Retinal pigment epithelial cell (primary cell): Measurements from ENCODE around the gene CSPG4.

Source experiments
- DNase-seq: peaks from one replicate; pipeline ENCODE4 v3.0.0-alpha.2; 2010; ENCODE audit warnings: low read depth
- H3K4me3 ChIP-seq: 2 replicates; pipeline ENCODE4 v1.5.1; 2011; ENCODE audit warnings: mild to moderate bottlenecking, low read length, control low read depth, moderate library complexity
- CTCF ChIP-seq: conservative IDR thresholded peaks from 2 replicates; pipeline ENCODE4 v1.5.1; 2011; ENCODE audit warnings: low read depth, low read length, control low read depth, inconsistent platforms

Gene CSPG4

GRCh38 chr15:75647370-75648155 is 65.1 kb downstream of the CSPG4 start, which contains the start of gene SNX33:
Gene SNX33, plus strand, starts transcription at chr15:75647912. Its CDS starts 1,191 bp downstream, at chr15:75649103.
- H3K4me3 ChIP-seq: peak within 1 kb of the TSS; percentile 89
- no peak for DNase-seq
- peak; percentile 61 for TF ChIP-seq CTCF

GRCh38 chr15:75646944-75647364 is 65.7 kb downstream of the CSPG4 start:
- H3K4me3 ChIP-seq: peak overlapping the region; percentile 89
- no peak for TF ChIP-seq CTCF
- DNase-seq: no peak

- no peak for TF ChIP-seq CTCF
- no peak for DNase-seq
- peak overlapping the region; percentile 89 for H3K4me3 ChIP-seq
These were observed 66.3 kb downstream of the CSPG4 start for GRCh38 chr15:75646112-75646943.

- no peak for TF ChIP-seq CTCF
These were observed 68.3 kb downstream of the CSPG4 start for GRCh38 chr15:75644376-75644775.

GRCh38 chr15:75641603-75642002 is 71.0 kb downstream of the CSPG4 start:
- no peak for TF ChIP-seq CTCF
- H3K4me3 ChIP-seq: no peak overlapping the region
- DNase-seq: no peak

More at GRCh38 chr15:75644376-75644775, 68.3 kb downstream of the CSPG4 start:
- DNase-seq: no peak
- H3K4me3 ChIP-seq: no peak overlapping the region

- no peak for TF ChIP-seq CTCF
- no peak overlapping the region for H3K4me3 ChIP-seq
- no peak for DNase-seq
These were observed 71.5 kb downstream of the CSPG4 start for GRCh38 chr15:75641179-75641503.
